Stimulated activated CD8-positive, alpha-beta memory T cell treated with anti-CD3 and anti-CD28 coated beads, Interleukin-7, amount 100 ng/mL, for 48 hours (primary cell): Measurements from ENCODE around the gene PPP4C.
"Not testable (repeated sequence)": the region's sequence is repeated elsewhere in the genome, so short reads cannot be mapped to it uniquely, and the experiment has no call there.

Experiments
- DNase-seq, 2 donors: peaks; one replicate each; pipeline ENCODE4 v3.0.0-alpha.2; 2020; ENCODE audit warnings: low read depth in 1 of 2; ENCODE audit errors: extremely low read depth in 1 of 2

PPP4C gene

GRCh38 chr16:30095166-30096078, 19.6 kb downstream of the PPP4C start:
- DNase-seq: no peak

GRCh38 chr16:30096105-30096861, 20.5 kb downstream of the PPP4C start, which contains the start of gene YPEL3:
Gene YPEL3, minus strand, starts transcription at chr16:30096213. Its CDS starts 731 bp downstream, at chr16:30095482.
- DNase-seq: peak; percentile 75 to 76

GRCh38 chr16:30096862-30097563, 21.2 kb downstream of the PPP4C start:
- DNase-seq: no peak

- no peak for DNase-seq
These were observed 28.3 kb downstream of the PPP4C start for GRCh38 chr16:30104090-30104489.

GRCh38 chr16:30104492-30104891, 28.7 kb downstream of the PPP4C start:
- no peak for DNase-seq

- no peak for DNase-seq
These were observed 32.5 kb downstream of the PPP4C start for GRCh38 chr16:30108059-30108850.

- no peak for DNase-seq
These were observed 34.9 kb downstream of the PPP4C start for GRCh38 chr16:30110661-30111060.

- no peak for DNase-seq
These were observed 36.6 kb downstream of the PPP4C start for GRCh38 chr16:30112197-30113030.

- DNase-seq: no peak
These were observed 37.4 kb downstream of the PPP4C start, which contains the start of gene GDPD3 for GRCh38 chr16:30113031-30113710. Gene GDPD3, minus strand, starts transcription at chr16:30113537. Its CDS starts 59 bp downstream, at chr16:30113478.

GRCh38 chr16:30113711-30114333, 38.0 kb downstream of the PPP4C start:
- DNase-seq: no peak

- DNase-seq: no peak
These were observed 38.6 kb downstream of the PPP4C start for GRCh38 chr16:30114411-30114810.

- not testable (repeated sequence) for DNase-seq
These were observed 39.0 kb downstream of the PPP4C start for GRCh38 chr16:30114833-30115232.

GRCh38 chr16:30115238-30115637, 39.4 kb downstream of the PPP4C start:
- no peak for DNase-seq

- no peak for DNase-seq
These were observed 40.8 kb downstream of the PPP4C start for GRCh38 chr16:30116291-30117207.

GRCh38 chr16:30117768-30118167, 42.0 kb downstream of the PPP4C start:
- no peak for DNase-seq

GRCh38 chr16:30119428-30119827, 43.6 kb downstream of the PPP4C start:
- no peak for DNase-seq

GRCh38 chr16:30120340-30121105, 44.7 kb downstream of the PPP4C start:
- no peak for DNase-seq
